IPS-18a (cell line): ENCODE measurements around the gene ZNF142.

Experiments
- H3K27ac ChIP-seq: one replicate; pipeline ENCODE4 v1.5.1; 2013; ENCODE audit warnings: low read length
- H3K27me3 ChIP-seq: one replicate; pipeline ENCODE4 v1.6.1; 2013; ENCODE audit warnings: mild to moderate bottlenecking, low read length; ENCODE audit not compliant: control insufficient read depth, insufficient read depth
- H3K36me3 ChIP-seq: one replicate; pipeline ENCODE4 v1.6.1; 2013; ENCODE audit warnings: low read depth, low read length; ENCODE audit not compliant: control insufficient read depth
- H3K4me1 ChIP-seq: one replicate; pipeline ENCODE4 v1.6.1; 2013; ENCODE audit warnings: low read depth, low read length; ENCODE audit not compliant: control insufficient read depth
- H3K4me3 ChIP-seq: one replicate; pipeline ENCODE4 v1.5.1; 2013; ENCODE audit warnings: low read length
- H3K9ac ChIP-seq: one replicate; pipeline ENCODE4 v1.6.1; 2013; ENCODE audit warnings: mild to moderate bottlenecking, low read length, moderate library complexity
- H3K9me3 ChIP-seq: one replicate; pipeline ENCODE4 v1.6.1; 2013; ENCODE audit warnings: low read depth, low read length; ENCODE audit not compliant: control insufficient read depth

The ZNF142 gene

DNA sequence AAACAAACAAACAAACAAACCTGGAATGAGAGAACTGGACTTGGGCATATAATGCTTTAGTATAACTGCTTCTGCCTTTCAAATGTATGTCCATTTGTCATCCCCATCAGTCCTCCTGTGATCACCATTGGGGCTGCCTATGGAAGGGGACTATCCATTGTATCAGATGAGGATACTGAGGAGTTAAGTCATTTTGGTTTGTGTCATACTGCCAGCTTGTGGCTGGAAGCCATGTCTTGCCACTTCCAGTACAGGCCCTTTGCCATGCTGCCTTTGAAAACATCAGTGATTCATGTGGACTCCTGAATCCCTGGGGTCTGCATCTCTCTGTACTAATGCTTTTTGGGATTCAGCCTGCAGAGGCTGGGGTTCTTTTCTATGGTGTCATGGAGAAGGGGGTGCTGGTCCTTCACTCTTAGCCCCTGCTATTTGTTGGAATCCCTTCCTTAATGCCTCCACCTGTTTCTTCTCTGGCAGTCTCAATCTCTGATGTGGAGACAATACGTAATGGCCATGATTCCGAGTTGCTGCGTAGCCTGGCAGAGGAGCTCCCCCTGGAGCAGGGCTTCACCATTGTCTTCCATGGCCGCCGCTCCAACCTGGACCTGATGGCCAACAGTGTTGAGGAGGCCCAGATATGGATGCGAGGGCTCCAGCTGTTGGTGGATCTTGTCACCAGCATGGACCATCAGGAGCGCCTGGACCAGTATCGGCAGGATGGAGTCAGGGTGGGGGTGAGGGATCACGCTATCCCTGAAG lies 41.1 kb downstream of the ZNF142 start:
- Histone ChIP-seq H3K9me3 (no peaks in the 10 kb centered on the region), H3K4me3 (no peak overlapping the region), H3K27me3 (no peaks in the 10 kb centered on the region), H3K9ac (no peak overlapping the region), H3K36me3 (no peaks in the 10 kb centered on the region), H3K27ac (no peak overlapping the region), H3K4me1 (no peaks in the 10 kb centered on the region)

GRCh38 chr2:218615868-218616315 lies 43.5 kb downstream of the ZNF142 start:
- no peak overlapping the region for H3K9ac ChIP-seq
- no peaks in the 10 kb centered on the region for H3K27me3 ChIP-seq
- H3K27ac ChIP-seq = no peak overlapping the region
- no peak overlapping the region for H3K4me3 ChIP-seq
- H3K4me1 ChIP-seq = no peaks in the 10 kb centered on the region
- H3K9me3 ChIP-seq = no peaks in the 10 kb centered on the region
- no peaks in the 10 kb centered on the region for H3K36me3 ChIP-seq

DNA sequence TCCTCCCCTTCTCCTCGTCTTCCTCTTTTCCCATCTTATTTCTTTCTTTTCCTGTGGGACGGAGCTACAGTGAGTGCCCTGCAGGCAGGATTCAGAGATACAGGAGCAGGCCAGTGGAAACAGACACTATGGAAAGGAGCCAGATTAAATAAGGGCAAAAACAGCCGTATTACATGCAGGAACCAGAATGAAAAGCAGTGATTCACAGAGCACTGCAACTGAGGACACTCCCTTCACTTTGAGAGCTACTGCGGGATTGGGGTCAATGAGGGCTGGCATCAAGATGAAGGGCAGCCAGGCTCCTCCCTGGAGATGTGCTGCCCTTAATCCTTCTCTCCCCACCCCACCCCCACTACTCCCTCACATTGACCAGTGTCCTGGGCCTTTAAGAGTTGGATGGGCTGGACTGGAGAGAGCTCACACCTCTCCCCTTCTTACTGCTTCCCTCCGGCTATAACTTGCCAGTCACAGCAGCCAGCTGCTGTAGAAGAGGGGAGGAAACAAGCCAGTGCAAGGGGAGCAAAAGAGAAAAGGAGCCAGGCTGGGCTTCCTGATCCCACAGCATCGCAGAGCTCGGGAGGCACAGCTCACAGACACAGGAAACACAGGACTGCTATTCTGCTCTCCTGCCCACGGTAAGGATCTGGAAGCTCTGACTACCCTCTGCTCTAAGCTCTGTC lies 51.8 kb downstream of the ZNF142 start, which contains the start of gene PLCD4:
Gene PLCD4, plus strand, starts transcription at position 464 of the 680 bp plus-strand sequence. CDS start 7,841 bp downstream, outside the sequence.
- Histone ChIP-seq H3K27me3 (no peaks in the 10 kb centered on the region), H3K9me3 (no peaks in the 10 kb centered on the region), H3K9ac (no peak within 1 kb of the TSS), H3K4me3 (no peak within 1 kb of the TSS), H3K36me3 (no peaks in the 10 kb centered on the region), H3K27ac (no peak within 1 kb of the TSS), H3K4me1 (peaks cover 9% of the 10 kb centered on the region)

- no peaks in the 10 kb centered on the region for H3K36me3 ChIP-seq
- no peak overlapping the region for H3K4me3 ChIP-seq
- no peaks in the 10 kb centered on the region for H3K27me3 ChIP-seq
- H3K4me1 ChIP-seq = peaks cover 9% of the 10 kb centered on the region
- no peaks in the 10 kb centered on the region for H3K9me3 ChIP-seq
- no peak overlapping the region for H3K27ac ChIP-seq
- H3K9ac ChIP-seq = no peak overlapping the region
Measured at GRCh38 chr2:218605432-218605831, 54.0 kb downstream of the ZNF142 start.
